ENCODE results near the gene RDH5. TPM values are rescaled to one million over a fixed set of nuclear protein-coding genes. Genes with fewer than 3 reads are reported as not detected.

The RDH5 gene
- total and polyA plus RNA-seq, 4 donors, result 9.2 to 61.7 (median 29.2) TPM

- no peaks in the 10 kb centered on the region for H3K36me3 ChIP-seq (ENCODE audit: control insufficient read depth in 4 of 4, insufficient read depth in 3 of 4, low read depth in 1 of 4, low read length in 3 of 4)
- TF ChIP-seq CTCF (IDR thresholded peaks at IDR 0.05; ENCODE audit: low read depth, low read length, missing input control) (peak; percentile 6), HNF4A (conservative IDR thresholded peaks at IDR 0.05) (peak; percentile 43 to 54), YY1 (IDR thresholded peaks at IDR 0.05) (peak; percentile 86), ATF3 (IDR thresholded peaks at IDR 0.05) (no peak), RXRA (IDR thresholded peaks at IDR 0.05) (peak; percentile 62 to 66), ZBTB33 (IDR thresholded peaks at IDR 0.05) (peak; percentile 76), REST (IDR thresholded peaks at IDR 0.05) (no peak), TAF1 (conservative IDR thresholded peaks at IDR 0.05) (no peak), FOXA1 (IDR thresholded peaks at IDR 0.05) (no peak), SP1 (IDR thresholded peaks at IDR 0.05) (peak; percentile 63), RAD21 (IDR thresholded peaks at IDR 0.05) (no peak), FOXA2 (IDR thresholded peaks at IDR 0.05) (no peak), HNF4G (IDR thresholded peaks at IDR 0.05) (no peak), NR2F2 (IDR thresholded peaks at IDR 0.05) (peak; percentile 73), JUND (IDR thresholded peaks at IDR 0.05) (peak; percentile 9 to 57), MAX (IDR thresholded peaks at IDR 0.05) (peak; percentile 62), GABPA (IDR thresholded peaks at IDR 0.05 in 1 of 2, conservative IDR thresholded peaks at IDR 0.05 in 1 of 2) (peak in 1 of 2 donors; percentile 78), EGR1 (IDR thresholded peaks at IDR 0.05; ENCODE audit: low read depth in 2 of 2) (no peak)
- H3K9ac ChIP-seq (ENCODE audit: low read depth in 1 of 2, low read length in 2 of 2), result peak within 1 kb of the TSS; percentile 77 to 79
- H3K27me3 ChIP-seq (ENCODE audit: control insufficient read depth in 4 of 4, insufficient read depth in 4 of 4, low read length in 3 of 4), result no peaks in the 10 kb centered on the region
- H3K9me3 ChIP-seq (ENCODE audit: control insufficient read depth in 4 of 4, low read length in 3 of 4), result no peaks in the 10 kb centered on the region
- DNase-seq (ENCODE audit: low spot score), result peak; percentile 92
- H3K4me3 ChIP-seq (ENCODE audit: low read depth in 1 of 3, low read length in 3 of 3), result peak within 1 kb of the TSS; percentile 71 to 92 (median 84)
- peak within 1 kb of the TSS; percentile 91 to 93 for H3K27ac ChIP-seq (ENCODE audit: low read depth in 1 of 2, low read length in 2 of 2)
- H3K4me1 ChIP-seq (ENCODE audit: control insufficient read depth in 4 of 4, insufficient read depth in 4 of 4, low read length in 3 of 4), result peaks cover 26 to 57% (median 46%) of the 10 kb centered on the region in 4 donors
- WGBS, result under 1% methylated on average over 42 of the region's 42 CpGs
Measured at GRCh38 chr12:55715833-55716581, 4.2 kb upstream of the RDH5 start, which contains the start of gene BLOC1S1. Gene BLOC1S1, plus strand, starts transcription at chr12:55716046. Its CDS starts 6 bp downstream, at chr12:55716052.

Data from liver (tissue), 9 donors.